IgD-negative memory B cell (primary cell): Measurements from ENCODE around the gene OR2V2. TPM values are rescaled to one million over a fixed set of nuclear protein-coding genes. Genes with fewer than 3 reads are reported as not detected.
"Not testable (repeated sequence)": the region's sequence is repeated elsewhere in the genome, so short reads cannot be mapped to it uniquely, and the experiment has no call there.

Experiments
- H3K27ac Mint-ChIP-seq, 3 donors: one replicate each; pipeline ENCODE4 v1.8.0; 2020 to 2022; ENCODE audit warnings: mild to moderate bottlenecking in 3 of 3, mixed read lengths in 3 of 3, moderate library complexity in 1 of 3
- H3K27me3 Mint-ChIP-seq: one replicate; pipeline ENCODE4 v1.8.0; 2021; ENCODE audit warnings: mixed read lengths
- H3K36me3 Mint-ChIP-seq: one replicate; pipeline ENCODE4 v1.8.0; 2020; ENCODE audit warnings: mild to moderate bottlenecking, mixed read lengths
- H3K4me1 Mint-ChIP-seq, 3 donors: one replicate each; pipeline ENCODE4 v1.8.0; 2020 to 2022; ENCODE audit warnings: mixed read lengths in 3 of 3, mild to moderate bottlenecking in 1 of 3
- H3K4me3 Mint-ChIP-seq, 4 donors: one replicate each; pipeline ENCODE4 v1.8.0; 2020 to 2022; ENCODE audit warnings: mild to moderate bottlenecking in 4 of 4, mixed read lengths in 4 of 4, moderate library complexity in 3 of 4
- H3K9me3 Mint-ChIP-seq, 3 donors: one replicate each; pipeline ENCODE4 v1.8.0; 2020 to 2021; ENCODE audit warnings: mixed read lengths in 3 of 3, mild to moderate bottlenecking in 1 of 3
- polyA plus RNA-seq: library from polyadenylated mRNA; unstranded; fragments of 300-500 nt; fragmentation: Illumina TruSeq; gene quantifications from one replicate; pipeline ENCODE4 v1.2.3, GENCODE V29; 2021

The OR2V2 gene
- polyA plus RNA-seq, 1 donor from 2014 or later, result not detected

DNA sequence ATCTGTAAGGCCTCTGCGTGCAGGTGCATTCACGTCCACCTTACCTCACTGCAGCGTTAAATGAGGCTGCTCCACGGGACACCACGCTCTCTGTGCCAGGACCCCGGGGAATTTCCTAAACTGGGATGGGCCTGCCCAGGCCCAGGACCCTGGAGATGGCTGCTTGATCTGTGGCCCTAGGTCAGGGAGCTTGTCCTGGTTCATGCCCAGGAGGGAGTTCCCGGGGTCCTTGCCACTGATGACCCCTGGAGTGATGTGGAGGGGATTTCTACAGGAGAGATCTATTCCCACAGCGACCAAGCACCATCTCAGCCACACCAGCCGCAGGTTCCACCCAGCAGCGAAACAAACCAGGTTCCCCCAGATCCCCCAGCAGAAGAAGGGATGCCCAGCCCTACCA lies 19.9 kb upstream of the OR2V2 start:
- Mint-ChIP-seq H3K36me3 (no peaks in the 10 kb centered on the region), H3K4me3 (no peak overlapping the region), H3K4me1 (peaks cover 0 to 7% (median 6%) of the 10 kb centered on the region in 3 donors), H3K27ac (no peak overlapping the region), H3K9me3 (peaks cover 0 to 1% (median 0%) of the 10 kb centered on the region in 3 donors), H3K27me3 (peaks cover 43% of the 10 kb centered on the region)

- Mint-ChIP-seq H3K27ac (no peak overlapping the region), H3K9me3 (peaks cover 0 to 1% (median 0%) of the 10 kb centered on the region in 3 donors), H3K27me3 (peaks cover 39% of the 10 kb centered on the region), H3K36me3 (no peaks in the 10 kb centered on the region), H3K4me3 (peak overlapping the region in 1 of 4 donors; percentile 9), H3K4me1 (peaks cover 0 to 7% (median 6%) of the 10 kb centered on the region in 3 donors)
Observed at GRCh38 chr5:181127907-181128626, 19.3 kb upstream of the OR2V2 start.

DNA sequence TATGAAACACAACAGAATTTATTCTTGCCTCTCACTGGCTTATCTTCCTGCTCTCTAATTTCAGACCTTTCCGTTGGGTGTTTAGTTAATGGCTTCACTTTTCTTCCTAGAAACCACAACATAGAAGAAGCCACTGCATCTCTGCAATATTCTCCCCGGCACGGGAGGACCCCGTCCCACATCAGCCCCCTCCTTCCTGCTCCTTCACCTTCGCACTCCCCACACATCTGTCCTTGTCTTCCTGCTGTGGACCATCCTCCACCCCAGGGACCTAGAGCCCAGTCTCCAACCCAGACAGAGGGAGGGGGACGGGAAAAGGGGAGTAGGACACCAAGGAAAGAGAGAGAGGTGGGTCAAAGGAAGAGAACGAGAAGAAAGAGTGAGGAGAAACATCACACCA lies 17.8 kb upstream of the OR2V2 start:
- H3K9me3 Mint-ChIP-seq, result peaks cover 0 to 5% (median 1%) of the 10 kb centered on the region in 3 donors
- H3K4me1 Mint-ChIP-seq, result peaks cover 0 to 7% (median 5%) of the 10 kb centered on the region in 3 donors
- H3K27ac Mint-ChIP-seq, result no peak overlapping the region
- no peak overlapping the region for H3K4me3 Mint-ChIP-seq
- H3K27me3 Mint-ChIP-seq, result peaks cover 32% of the 10 kb centered on the region
- H3K36me3 Mint-ChIP-seq, result peaks cover 2% of the 10 kb centered on the region

- not testable (repeated sequence) for H3K4me1 Mint-ChIP-seq, H3K36me3 Mint-ChIP-seq, H3K4me3 Mint-ChIP-seq, H3K27ac Mint-ChIP-seq, H3K9me3 Mint-ChIP-seq
- peaks cover 32% of the 10 kb centered on the region for H3K27me3 Mint-ChIP-seq
Observed at GRCh38 chr5:181130081-181130480, 17.3 kb upstream of the OR2V2 start.

GRCh38 chr5:181130832-181131496 lies 16.4 kb upstream of the OR2V2 start, which contains the start of gene OR2V1:
TSS of gene OR2V1 (minus strand) at chr5:181131169. CDS start at chr5:181125304, 5,865 bp downstream.
- H3K4me1 Mint-ChIP-seq, result peaks cover 0 to 10% (median 7%) of the 10 kb centered on the region in 3 donors
- no peak within 1 kb of the TSS for H3K27ac Mint-ChIP-seq
- peaks cover 7% of the 10 kb centered on the region for H3K36me3 Mint-ChIP-seq
- no peak within 1 kb of the TSS for H3K4me3 Mint-ChIP-seq
- H3K9me3 Mint-ChIP-seq, result peaks cover 0 to 9% (median 1%) of the 10 kb centered on the region in 3 donors
- peaks cover 32% of the 10 kb centered on the region for H3K27me3 Mint-ChIP-seq

DNA sequence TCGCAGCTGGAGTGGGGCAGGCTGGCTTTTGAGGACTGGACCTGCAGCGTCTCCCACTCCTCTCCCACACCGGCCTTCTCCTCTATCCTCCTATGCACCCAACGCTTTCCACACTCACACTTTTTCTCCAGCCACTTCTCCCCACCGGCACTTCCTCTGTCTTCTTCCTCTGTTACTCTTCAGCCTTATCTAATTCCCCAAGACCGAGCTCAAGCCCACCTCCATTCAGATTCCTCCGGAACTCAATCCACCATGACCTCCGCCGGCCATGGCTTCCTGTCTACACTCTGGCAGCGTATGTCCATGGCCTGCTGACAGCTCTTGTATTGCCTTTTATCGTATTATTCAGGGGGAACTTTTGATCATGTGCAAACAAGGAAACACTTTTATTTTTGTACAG lies 15.9 kb upstream of the OR2V2 start:
- H3K36me3 Mint-ChIP-seq, result peaks cover 7% of the 10 kb centered on the region
- H3K4me1 Mint-ChIP-seq, result peaks cover 0 to 9% (median 7%) of the 10 kb centered on the region in 3 donors
- H3K27me3 Mint-ChIP-seq, result peaks cover 29% of the 10 kb centered on the region
- peaks cover 0 to 9% (median 0%) of the 10 kb centered on the region in 3 donors for H3K9me3 Mint-ChIP-seq
- no peak overlapping the region for H3K27ac Mint-ChIP-seq
- no peak overlapping the region for H3K4me3 Mint-ChIP-seq

- Mint-ChIP-seq H3K27ac (no peak overlapping the region), H3K36me3 (peaks cover 7% of the 10 kb centered on the region), H3K4me3 (no peak overlapping the region), H3K4me1 (peaks cover 0 to 8% (median 5%) of the 10 kb centered on the region in 3 donors), H3K27me3 (peaks cover 26% of the 10 kb centered on the region), H3K9me3 (peaks cover 0 to 13% (median 0%) of the 10 kb centered on the region in 3 donors)
Observed at GRCh38 chr5:181133083-181133482, 14.3 kb upstream of the OR2V2 start.

GRCh38 chr5:181133610-181134231 lies 13.7 kb upstream of the OR2V2 start:
- Mint-ChIP-seq H3K9me3 (peaks cover 0 to 15% (median 0%) of the 10 kb centered on the region in 3 donors), H3K36me3 (peaks cover 7% of the 10 kb centered on the region), H3K27ac (no peak overlapping the region), H3K4me1 (peaks cover 0 to 8% (median 3%) of the 10 kb centered on the region in 3 donors), H3K27me3 (peaks cover 19% of the 10 kb centered on the region), H3K4me3 (no peak overlapping the region)

GRCh38 chr5:181134259-181134658 lies 13.1 kb upstream of the OR2V2 start:
- Mint-ChIP-seq H3K9me3 (peaks cover 0 to 16% (median 0%) of the 10 kb centered on the region in 3 donors), H3K27me3 (peaks cover 15% of the 10 kb centered on the region), H3K36me3 (peaks cover 7% of the 10 kb centered on the region), H3K27ac (no peak overlapping the region), H3K4me1 (peaks cover 0 to 8% (median 2%) of the 10 kb centered on the region in 3 donors), H3K4me3 (no peak overlapping the region)

DNA sequence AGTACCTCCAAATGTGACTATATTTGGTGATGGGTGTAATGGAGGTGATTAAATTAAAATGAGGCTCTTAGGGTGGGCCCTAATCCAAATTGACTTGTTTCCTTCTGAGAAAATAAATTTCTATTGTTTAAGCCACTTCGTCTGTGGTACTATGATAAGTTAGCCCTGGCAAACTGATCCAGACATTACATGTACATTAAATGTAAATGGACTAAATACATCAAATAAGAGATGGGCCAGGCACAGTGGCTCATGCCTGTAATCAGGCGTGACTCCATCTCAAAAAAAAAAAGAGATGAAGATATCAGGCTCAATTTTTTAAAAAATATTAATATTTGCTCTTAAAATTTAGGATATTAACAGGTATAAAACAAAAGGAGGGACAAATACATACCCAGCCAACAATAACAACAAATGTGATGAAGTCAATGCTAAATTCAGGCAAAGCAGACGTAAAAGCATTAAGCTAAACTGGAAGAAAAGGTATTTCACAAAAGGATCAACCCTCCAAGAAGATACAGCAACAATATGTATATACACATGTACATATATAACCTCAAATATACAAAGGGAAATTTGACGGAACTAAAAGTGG lies 10.9 kb upstream of the OR2V2 start:
- Mint-ChIP-seq H3K9me3 (peaks cover 0 to 16% (median 0%) of the 10 kb centered on the region in 3 donors), H3K4me1 (peaks cover 0 to 7% (median 1%) of the 10 kb centered on the region in 3 donors), H3K4me3 (no peak overlapping the region), H3K27ac (no peak overlapping the region), H3K36me3 (peaks cover 7% of the 10 kb centered on the region), H3K27me3 (peaks cover 10% of the 10 kb centered on the region)

- Mint-ChIP-seq H3K27me3 (peaks cover 9% of the 10 kb centered on the region), H3K27ac (no peak overlapping the region), H3K9me3 (peaks cover 0 to 16% (median 0%) of the 10 kb centered on the region in 3 donors), H3K4me3 (no peak overlapping the region), H3K36me3 (peaks cover 7% of the 10 kb centered on the region), H3K4me1 (peaks cover 0 to 5% (median 1%) of the 10 kb centered on the region in 3 donors)
Observed at GRCh38 chr5:181138258-181138657, 9.1 kb upstream of the OR2V2 start.

DNA sequence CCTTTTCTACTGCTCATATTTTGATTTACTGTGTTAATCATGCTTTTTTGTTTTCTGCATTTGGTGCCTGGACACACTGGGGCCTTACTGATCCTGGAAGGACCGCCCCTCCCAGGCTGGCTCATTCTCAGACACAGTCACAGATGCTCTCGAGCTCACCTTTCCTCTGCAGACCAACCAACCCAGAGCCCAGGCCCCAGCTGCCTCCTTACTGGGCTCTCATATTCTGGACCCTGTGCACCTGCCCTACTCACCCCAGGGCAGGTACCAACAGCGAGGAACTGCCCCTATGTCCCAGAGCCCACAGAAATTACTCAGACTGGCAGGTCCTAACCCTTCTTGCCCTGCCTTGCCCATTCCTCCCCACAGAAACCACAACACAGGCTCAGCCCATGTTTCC lies 6.6 kb upstream of the OR2V2 start:
- Mint-ChIP-seq H3K4me3 (no peak overlapping the region), H3K36me3 (peaks cover 3% of the 10 kb centered on the region), H3K27ac (no peak overlapping the region), H3K27me3 (peaks cover 17% of the 10 kb centered on the region), H3K4me1 (no peaks in the 10 kb centered on the region), H3K9me3 (peaks cover 0 to 10% (median 5%) of the 10 kb centered on the region in 3 donors)

DNA sequence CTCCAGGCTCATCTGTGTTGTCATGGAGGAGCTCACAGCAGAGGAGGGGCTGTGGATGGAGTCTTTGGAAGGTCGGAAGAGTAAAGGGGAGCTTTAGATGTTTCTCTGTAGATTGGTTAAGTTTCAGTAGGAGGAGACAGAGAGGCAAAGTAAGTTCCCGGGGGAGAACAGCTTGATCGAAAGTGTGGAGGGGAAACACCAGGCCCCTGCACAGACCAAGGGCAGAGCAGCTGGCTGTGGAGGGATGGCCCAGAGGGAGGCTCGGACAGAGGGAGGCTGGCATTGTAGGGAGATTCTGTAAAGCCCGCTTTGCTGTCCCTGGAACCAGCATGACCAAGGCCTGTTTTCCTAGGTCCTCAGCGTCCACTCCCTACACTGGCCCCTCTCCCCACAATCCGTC lies 5.3 kb upstream of the OR2V2 start:
- peaks cover 18% of the 10 kb centered on the region for H3K27me3 Mint-ChIP-seq
- H3K4me3 Mint-ChIP-seq, result peak overlapping the region in 1 of 4 donors; percentile 4
- H3K27ac Mint-ChIP-seq, result no peak overlapping the region
- peaks cover 3% of the 10 kb centered on the region for H3K36me3 Mint-ChIP-seq
- H3K4me1 Mint-ChIP-seq, result no peaks in the 10 kb centered on the region
- H3K9me3 Mint-ChIP-seq, result peaks cover 0 to 14% (median 5%) of the 10 kb centered on the region in 3 donors

DNA sequence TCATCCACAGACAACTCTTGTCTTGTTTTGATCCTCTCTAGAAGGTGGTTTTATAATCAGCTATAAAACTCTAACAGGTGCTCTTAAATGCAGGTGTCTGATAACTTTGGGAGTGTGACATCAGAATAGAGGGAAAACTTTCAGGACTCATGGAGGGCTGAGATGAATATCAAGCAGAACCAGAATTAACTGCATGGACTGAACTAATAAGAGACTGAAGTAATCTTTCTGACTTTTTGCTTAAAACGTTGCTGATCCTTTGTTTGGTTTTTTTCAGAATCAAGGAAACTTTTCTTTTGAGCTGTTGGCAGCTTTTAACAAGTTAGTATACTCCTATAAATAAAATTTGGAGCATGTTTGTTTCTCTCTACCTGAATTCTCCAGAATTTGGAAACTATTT lies 2.3 kb upstream of the OR2V2 start:
- no peaks in the 10 kb centered on the region for H3K4me1 Mint-ChIP-seq
- H3K27ac Mint-ChIP-seq, result no peak overlapping the region
- peaks cover 26% of the 10 kb centered on the region for H3K27me3 Mint-ChIP-seq
- peaks cover 7% of the 10 kb centered on the region for H3K36me3 Mint-ChIP-seq
- peaks cover 0 to 9% (median 5%) of the 10 kb centered on the region in 3 donors for H3K9me3 Mint-ChIP-seq
- no peak overlapping the region for H3K4me3 Mint-ChIP-seq

DNA sequence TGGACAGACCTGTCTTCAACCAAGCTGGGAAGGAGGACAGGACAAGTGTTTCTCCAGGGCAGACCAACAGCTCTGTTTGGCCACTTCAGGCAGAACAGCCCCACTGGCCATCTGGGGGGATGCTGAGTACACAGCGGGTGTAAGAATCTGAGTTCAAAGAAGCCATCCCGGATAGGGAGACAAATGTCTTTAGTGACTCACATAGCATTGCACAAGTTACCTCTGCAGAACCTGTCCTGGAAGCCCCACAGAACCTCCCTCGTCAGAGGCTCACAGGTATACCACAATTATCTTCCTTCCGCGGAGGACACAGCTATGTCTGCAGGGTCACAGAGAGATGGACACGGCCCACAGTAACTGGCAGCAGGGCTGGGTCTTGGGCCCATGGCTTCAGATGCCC lies 2.0 kb downstream of the OR2V2 start:
- H3K4me1 Mint-ChIP-seq, result peaks cover 0 to 3% (median 0%) of the 10 kb centered on the region in 3 donors
- no peak overlapping the region for H3K27ac Mint-ChIP-seq
- peaks cover 0 to 9% (median 5%) of the 10 kb centered on the region in 3 donors for H3K9me3 Mint-ChIP-seq
- peaks cover 20% of the 10 kb centered on the region for H3K27me3 Mint-ChIP-seq
- H3K4me3 Mint-ChIP-seq, result no peak overlapping the region
- H3K36me3 Mint-ChIP-seq, result peaks cover 7% of the 10 kb centered on the region
